Hematopoietic multipotent progenitor cell treated with erythropoietin and hydrocortisone succinate and interleukin-3 and kit ligand, for 6 days (in vitro differentiated cells): ENCODE data around the gene GAB1.

Experiments
- DNase-seq: peaks from one replicate; pipeline ENCODE4 v3.0.0-alpha.2; 2015

The GAB1 gene

DNA sequence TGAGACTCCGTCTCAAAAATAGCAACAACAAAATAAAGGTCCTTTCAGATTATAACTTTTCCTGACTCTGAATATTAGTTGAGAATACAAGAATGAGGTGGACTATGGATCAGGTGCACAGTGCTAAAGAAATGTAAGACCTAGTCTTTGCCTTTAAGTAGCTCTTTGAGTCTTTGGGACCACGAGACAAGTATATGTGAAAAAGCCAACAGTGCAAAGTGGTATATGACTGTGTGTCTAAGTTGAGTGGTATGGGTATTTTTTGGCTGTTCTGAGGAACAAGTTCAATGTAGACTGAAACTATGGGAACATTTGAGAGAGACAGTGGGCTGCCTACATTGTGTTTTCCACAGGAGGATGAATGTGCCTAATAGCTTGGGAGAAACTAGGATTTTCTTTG, 2.8 kb downstream of the GAB1 start:
- no peak for DNase-seq

DNA sequence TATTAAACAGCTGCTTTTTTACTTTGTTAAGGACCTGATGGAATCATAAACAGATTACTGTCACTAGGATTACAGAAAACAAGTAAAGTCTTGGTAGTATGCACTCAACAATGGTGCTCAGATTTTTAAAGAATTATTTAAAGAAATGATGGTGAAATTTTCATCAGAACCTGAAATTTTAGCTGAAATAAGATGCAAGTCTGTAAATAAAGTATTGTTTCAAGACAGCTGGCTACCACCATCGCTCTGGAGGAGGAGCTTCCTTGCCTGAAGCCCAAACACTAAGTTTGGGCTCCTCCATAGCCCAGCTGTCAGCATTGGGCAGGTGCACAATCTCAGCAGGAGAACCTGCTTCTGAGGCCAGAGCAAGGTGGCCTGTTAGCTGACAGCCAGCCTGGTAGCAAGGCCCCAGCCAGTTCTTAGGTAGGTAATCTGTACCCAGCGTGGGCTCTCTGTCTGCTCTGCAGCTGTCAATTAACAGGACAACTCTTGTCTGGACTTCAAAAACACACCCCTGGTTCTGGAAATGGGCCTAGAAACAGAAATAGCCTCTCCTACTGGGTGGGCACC, 4.6 kb downstream of the GAB1 start:
- DNase-seq, result no peak

DNA sequence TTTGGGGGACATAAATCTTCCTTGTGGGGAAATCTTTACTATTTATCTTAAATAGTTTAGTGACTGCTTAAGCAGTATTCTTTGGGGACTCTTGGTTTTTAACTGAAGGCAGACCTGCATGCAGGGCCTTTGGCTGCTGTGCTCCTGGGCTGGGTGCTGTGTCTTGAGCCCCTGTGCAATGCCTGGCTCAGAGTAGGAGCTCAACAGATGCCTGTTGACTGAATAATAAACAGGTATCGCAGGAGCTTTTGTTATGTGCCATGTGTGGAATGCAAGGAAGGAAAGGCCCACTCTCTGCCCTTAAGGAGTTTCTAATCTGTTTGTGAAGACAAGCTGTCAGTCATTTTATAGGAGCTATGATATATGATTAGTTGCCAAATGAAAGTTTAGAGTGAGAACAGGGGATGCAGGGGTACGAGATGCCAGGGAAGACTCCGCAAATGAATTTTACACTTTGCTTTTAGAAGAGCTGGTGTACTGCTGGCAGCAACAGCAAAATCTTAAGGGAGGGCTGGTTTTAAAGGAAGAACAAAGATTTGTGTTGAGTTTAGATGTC, 6.7 kb downstream of the GAB1 start:
- no peak for DNase-seq

DNA sequence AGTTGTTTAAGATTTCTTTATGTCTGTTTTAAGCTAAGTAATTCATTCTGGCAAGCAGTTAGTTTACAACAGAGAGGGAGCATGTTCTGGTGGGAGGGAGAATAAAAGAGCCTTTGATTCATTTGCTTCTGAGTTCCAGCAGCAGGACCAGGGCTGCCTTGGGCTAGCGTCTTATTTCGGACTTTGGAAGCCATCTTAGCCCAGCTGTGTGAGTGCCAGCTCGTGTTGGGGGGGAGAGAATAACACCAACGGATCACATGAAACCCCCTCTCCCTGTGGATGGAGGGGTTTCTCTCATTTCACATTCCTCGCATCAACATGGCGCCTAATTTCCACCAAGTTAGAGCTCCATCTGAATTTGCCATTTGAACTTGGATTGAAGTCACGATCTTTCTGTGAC, 7.4 kb downstream of the GAB1 start:
- no peak for DNase-seq

DNA sequence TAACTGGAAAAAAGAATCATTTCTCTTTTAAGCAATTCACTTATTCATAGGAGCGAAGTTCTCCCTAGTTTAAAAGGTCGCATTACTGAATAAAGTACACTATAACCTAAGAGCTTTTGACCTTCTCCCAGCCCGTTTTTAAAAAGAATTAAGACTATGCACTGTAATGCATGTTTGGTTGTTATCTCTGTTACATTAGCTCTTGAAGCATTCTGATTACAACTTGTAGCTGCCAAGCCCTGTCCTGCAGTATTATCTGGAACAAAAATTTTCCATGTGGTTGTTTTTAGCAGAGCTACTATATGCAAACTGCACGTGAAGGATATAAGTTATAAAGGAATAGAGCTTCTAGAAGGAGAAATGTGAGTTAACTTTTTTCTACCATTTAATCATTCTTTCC, 8.1 kb downstream of the GAB1 start:
- DNase-seq, result peak; percentile 91

DNA sequence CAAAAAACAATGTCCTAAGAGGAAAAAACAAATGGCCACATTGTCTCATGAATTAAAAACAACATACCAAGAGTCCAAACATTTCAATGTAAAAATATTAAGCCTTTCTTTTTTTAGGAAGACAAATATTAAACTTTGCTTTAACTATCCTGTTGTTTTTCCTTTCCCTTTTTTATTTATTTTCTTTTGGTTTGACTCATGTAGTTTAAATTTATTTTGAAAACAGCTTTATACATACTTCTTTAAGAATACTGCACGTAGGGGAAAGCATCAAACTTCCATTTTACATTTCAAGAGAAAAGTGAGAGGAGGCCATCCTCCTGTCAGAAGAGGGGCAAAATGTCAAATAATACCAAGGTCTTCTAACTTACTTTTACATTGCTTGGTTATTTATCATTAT, 8.7 kb downstream of the GAB1 start:
- peak; percentile 46 for DNase-seq

DNA sequence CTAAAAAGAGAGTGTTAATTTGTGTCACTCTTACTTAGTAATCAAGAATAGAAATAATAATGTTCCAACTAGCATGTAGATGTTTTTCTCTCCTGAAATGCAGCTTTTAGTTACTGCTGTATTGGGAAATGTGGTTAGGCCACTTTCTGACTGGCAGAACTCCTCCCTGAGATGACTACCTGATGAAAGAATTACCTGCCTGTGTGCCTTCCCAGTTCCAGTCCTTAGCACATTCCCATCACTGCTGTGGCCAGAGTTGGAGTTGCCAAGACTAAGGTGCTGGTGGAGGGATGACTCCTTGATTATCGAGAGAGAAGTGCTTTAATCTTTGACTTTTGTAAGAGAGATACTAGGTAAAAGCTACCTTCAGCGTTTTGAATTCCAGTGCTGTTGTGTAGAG, 9.5 kb downstream of the GAB1 start:
- DNase-seq, result no peak

DNA sequence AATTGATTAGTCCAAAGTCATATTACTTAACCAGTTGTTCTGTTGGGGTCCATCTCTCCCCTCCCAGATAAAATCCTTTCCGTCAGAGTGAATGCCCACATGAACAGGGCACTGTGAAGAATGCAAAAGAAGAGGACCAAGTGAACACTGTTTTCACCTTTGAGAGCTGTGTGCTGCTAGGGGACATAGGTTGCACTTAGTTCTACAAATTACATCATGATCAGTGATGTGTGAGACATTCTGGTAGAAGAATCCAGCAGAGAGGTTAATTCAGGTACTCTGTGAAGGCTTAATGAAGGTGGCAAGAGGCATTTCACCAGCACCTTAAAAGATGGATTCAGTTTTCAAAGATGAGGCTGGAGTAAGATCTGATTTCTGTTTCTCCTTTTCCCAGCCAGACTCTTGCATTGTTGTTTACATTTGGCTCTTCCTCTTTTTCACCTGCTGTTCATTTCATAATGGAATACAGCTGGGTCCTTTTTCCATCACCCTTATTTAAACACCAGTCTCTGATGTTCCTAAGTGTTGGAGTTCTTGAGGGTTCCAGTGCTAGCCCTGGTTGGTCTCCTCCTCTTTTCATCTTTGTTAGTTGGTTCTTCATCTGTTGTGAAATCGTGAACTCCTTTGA, 10.9 kb downstream of the GAB1 start:
- DNase-seq, result no peak

DNA sequence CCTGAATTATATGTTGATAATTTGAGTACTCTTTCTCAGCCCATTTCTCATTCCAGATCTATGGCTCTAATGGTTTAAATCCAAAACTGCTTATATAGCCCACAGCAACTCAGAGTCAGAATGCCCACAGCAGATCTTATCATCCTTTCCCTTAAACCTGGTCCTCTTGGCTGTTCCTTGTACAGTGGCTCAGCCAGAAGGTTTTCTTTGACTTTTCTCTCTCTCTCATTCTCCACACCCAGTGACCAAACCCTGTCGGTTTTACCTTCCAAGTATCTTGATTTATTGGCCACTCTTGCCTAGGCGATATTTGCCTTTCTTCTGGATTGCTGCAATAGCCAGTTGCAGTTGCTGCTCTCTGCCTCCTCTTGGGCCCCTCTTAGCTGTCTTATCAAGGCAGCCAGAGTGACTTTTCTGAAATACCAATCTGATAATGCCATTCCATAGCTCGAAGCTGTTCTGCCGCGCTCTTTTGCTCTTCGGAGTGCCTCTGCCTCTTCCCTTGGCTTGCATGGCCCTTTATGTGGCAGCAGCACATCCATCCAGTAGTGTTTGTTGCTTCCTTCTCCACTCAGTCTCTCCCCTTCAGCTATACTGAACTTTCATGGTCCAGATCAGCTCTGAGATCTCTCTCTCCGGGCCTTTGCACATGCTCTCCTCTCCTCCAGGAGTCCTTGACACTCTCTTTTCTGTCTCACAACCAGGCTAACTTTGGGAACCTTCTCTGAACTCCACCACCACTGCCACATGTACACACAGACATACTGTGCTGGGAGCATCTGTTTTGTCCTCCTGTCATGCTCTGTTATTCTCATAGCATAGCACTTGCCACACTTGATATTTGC, 11.8 kb downstream of the GAB1 start:
- DNase-seq, result peak; percentile 89

DNA sequence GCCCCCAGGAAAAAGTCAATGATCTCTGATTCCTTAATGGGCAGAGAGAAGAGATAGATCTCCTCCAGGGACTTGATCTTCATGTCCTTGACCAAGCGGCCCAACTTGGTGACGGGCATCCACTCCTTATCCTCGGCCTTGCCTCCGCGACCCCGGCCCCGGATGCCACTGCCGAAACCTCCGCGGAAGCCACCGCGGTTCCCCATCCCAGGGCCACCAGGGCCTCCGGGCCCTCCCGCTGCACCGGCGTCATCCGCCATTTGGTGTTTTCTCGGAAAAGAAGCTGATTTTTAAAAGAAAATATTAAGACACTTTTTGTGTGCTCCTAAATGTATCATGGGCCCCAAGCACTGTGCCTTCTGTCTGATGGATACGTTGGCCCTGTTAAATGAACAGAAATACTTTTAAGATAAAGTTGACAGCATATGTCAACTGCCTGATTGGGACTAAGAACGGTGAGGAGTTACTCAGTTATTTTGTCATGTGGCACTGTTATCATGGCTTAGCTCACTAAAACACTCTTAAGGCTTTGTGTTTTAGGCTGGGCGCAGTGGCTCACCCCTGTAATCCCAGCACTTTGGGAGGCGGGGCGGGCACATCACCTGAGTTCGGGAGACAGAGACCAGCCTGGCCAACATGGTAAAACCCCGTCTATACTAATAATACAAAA, 13.3 kb downstream of the GAB1 start:
- peak; percentile 65 for DNase-seq

DNA sequence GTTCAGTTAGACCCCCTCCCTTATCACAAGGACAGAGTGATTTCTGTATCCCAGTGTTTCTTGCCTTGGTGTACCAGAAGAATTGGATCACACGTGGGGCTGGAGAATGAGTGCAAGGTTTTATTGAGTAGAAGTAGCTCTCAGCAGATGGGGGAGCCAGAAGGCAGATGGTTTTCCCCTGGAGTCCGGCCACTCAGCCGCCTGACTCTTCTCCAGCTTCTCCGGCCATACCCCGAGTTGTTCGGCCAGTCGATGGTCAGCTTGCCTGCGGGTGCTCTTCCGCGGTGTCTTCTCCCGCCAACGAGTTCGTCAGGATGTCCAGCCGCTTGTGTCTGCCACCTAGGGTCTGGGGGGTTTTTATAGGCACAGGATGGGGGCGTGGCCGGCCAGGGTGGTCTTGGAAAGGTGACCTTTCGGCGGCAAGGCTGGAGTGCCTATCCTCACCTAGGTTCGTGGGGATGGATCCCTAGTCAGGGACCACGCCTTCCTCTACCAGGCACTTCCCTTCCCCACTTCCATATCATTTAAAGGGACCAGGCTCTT, 14.5 kb downstream of the GAB1 start:
- no peak for DNase-seq

DNA sequence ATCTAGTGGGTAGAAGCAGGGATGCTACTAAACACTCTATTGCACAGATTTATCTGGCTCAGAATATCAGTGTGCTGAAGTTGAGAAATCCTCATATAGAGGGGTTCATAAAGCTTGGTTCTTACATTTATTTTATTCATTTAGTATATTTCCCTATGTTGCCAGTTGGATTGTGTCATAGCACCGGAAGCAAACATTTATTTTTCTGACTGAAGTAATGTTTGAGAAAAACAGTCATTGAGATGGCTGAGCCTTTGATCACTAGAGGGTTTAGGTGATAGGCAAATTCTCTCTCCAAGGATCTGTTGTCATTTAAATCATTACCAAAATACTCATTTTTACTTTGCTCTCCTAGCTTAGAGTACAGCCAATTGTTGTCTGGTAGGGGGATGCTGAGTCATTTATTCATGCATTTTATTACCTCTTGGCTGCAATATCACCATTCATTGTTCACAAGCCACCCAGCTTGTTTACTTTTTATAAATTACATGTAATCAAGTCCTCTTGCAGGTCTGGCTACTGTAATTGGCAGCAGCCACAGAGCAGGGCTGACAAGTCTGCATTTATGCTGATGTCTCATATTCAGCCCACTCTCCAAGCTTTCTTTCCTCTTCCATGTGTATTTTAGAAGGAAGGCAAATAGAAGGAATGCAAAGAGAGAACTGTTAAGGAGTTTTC, 15.2 kb downstream of the GAB1 start:
- DNase-seq, result no peak

DNA sequence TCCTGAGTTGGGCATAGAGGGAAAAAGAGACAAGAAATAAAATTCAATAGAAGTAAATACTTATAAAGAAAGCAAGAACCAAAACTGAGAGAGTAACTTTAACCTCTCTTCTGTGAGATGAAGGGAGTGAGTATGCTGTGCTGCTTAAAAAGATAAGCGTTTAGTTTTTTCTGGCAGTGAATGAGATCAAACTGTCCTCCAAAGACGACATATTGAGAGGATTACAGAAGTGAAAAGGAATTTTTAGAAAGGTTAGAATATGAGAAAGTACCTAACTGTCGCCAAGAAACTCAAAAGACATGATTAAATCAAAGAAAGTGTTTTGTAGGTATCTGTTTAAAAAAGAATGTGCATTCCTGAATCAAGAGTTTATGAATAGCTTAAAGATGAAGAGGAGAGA, 16.0 kb downstream of the GAB1 start:
- peak; percentile 60 for DNase-seq

DNA sequence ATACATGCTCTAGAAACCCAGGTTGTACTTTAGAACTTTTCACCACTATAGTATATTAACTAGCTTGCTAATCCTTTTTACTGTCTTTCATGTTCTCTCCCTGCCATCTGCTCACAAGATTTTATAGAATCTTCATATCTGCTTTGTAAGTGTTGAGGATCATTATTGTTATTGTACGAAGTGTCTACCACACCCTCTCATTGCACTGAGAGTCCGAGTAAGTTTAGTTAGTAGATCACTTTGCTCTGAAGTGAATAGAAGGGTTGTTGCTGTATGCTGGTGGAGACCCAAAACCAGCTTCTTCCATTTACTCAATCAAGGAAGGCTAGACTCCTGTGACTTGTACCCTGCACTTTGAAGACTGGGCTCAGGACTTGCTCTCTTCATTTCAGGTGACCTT, 17.1 kb downstream of the GAB1 start:
- DNase-seq, result no peak

DNA sequence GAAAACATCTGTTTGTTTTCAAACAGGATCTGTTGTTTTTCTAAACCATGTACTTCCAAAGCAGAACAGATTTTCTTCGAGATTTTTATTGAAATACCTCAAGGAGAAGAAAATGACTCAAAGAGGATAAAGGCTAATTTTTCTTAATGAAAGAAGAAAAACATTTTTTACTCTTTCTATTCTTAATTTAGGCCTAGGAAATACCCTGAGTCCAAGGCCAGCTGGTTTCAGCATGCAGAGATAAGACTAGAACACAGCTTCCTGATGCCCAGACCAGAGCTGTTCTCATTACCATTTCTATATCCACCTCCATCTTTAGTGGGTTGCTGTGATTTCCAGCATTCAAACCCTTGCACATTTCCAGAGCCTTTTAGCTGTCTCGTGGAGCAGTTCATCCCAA, 18.3 kb downstream of the GAB1 start:
- peak; percentile 43 for DNase-seq

DNA sequence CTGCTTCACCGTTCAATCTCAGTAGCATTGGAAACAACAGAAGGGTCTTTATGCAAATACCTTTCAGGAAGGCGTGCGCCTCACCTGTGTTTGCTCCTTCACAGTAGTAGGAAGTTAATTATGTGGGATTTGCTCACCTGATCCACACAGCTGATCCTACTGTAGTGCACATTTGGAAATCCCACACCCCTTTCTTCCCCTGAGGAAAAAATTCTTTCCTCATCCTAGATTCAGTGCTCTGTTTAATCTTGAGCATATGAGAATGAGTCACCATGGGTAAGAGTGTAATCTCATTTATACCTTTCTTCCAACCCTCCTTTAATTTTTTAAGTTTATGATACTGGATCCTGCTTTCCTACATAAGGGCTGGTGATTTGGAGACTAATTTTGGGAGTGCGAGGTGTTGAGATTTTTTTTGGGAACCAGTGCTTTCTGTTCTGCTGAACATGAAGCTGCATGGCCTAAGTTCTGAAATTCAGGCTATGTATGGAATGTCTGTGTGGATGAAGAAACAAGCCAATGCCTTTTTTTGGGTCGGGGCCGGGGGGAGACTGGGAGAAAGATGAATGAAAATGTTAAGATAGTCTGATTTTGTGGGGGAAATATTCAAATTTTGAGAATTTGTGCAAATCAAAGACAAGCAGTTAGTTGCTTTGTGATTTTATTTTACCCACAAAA, 19.0 kb downstream of the GAB1 start:
- no peak for DNase-seq

DNA sequence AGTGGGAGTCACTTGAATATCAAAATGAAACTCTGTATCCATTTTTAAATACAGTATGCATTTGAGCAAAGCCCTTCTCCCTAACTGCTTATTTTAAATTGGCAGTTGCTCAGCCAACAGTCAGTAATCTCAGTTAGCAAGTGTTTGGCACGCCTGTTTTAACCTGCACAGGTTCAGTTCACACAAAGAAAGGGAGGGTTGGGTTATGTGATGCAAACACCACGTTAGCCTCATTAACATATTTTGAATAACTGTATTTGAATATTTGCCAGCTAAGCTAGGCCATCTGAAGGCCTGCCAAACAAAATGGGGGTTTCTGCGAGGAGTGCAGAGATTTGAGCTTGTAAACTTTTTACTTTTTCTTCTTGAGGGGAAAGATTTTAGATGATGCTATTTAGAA, 19.8 kb downstream of the GAB1 start:
- no peak for DNase-seq

DNA sequence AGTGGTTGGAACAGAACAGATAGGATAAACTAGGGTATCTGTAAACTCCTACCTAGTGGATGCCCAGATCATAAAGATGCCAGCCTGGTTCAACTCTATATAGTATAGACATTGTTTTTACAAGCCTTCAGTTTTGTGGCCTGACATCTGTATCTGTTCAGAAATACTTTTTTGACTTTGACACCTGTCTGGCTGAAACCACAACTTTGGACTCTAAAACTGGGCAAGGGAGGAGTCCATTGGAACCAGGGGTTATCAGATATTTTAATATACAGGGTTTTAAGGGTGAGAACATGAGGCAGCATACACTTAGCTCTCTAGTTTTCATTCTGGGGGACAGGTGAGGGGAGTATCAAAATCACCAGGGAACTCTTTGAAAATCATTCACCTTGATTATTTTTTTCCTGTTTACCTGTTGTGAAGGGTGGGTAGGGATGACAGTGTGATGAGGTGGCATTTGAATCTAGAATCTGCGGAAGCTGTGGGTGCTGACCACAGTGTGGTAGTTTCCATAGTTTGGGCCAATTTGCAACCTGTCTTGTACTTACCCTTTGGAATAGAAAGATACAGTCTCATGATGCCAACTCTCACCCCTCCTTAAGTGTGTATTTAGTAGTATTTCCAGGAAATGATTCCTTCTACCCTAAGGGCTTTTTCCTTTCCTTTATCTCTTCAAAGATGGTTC, 20.6 kb downstream of the GAB1 start:
- DNase-seq, result no peak

DNA sequence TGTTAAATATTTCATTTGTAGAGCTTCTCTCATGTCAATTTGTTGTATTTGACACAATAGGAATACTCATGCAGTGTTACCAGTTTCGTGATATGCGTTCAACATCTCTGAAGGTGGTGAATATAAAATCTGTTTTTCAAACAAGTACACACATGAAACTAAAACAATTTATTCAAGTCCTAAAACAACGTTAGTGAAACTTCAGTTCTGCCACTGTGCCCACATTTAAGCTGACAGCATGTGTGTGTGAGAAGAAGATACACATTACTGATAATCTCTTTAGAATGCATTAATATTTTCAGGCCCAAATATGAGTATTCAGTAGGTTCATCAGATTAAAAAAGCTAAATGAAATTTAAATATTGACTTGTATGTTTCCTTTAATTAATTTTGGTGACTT, 21.7 kb downstream of the GAB1 start:
- no peak for DNase-seq

DNA sequence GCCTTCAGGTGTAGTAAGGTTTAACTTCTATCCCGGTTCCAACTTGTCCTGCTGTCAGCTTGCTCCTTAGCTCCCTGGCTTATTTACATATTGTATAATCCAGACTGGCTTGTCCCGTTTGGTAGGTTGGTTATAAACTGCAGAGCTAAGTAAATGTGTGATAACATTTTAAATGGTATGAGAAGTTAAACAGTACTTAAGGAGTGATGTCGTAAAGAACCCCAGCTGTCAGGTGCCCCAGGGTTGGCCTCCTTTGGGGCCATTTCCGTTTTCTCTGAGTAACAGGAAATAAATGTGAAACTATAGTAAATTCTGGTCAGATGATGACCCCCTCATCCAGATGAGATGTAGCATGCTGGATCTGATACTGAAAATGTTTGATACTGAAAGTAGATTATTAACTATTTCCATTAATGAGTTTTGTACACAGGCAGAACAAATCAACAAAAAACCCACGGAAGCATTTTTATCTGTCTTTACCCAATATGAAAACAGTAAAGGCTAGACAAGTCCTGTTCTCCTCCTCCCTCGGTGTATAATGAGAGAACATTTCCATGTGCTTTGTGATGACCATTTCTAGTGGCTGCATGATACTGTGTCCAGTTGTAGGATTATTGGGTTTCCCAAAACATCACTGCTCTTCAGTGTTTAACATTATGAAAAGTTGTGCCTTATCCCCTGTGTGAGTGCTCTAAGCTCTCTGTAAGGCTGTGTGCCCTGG, 22.4 kb downstream of the GAB1 start:
- DNase-seq, result peak; percentile 75
